H1 (cell line): Measurements from ENCODE around the gene OR51E1. TPM values are rescaled to one million over a fixed set of nuclear protein-coding genes. Genes with fewer than 3 reads are reported as not detected.
A peak's percentile ranks its signal among the peaks of the same experiment; 100 is the strongest.

Experiments used
- CTCF ChIA-PET: fragments of 300-600 bp; sonication (Branson Sonifier 250); formaldehyde crosslinking; loops from one replicate; lab custom pipeline; 2021; ENCODE audit not compliant: partially characterized antibody; lab: Charles Lee
- POLR2A ChIA-PET: fragments of 300-600 bp; sonication (Branson Sonifier 250); formaldehyde crosslinking; loops from one replicate; lab custom pipeline; 2021; ENCODE audit warnings: inconsistent platforms; ENCODE audit not compliant: partially characterized antibody; lab: Charles Lee
- DNase-seq, 2 experiments: peaks; one replicate each; pipeline versions ENCODE4 v3.0.0 to v3.0.0-alpha.2; 2010 to 2022; ENCODE audit warnings: low spot score in 2 of 2, low read depth in 1 of 2, mixed read lengths in 1 of 2
- FAIRE-seq: peaks from 2 replicates; lab custom pipeline; 2011; peaks lifted over from hg19 to GRCh38; lab: Jason Lieb, UNC
- H2AFZ ChIP-seq: 2 replicates; pipeline ENCODE4 v1.8.1; 2012; ENCODE audit warnings: low read length, inconsistent platforms
- H2AK5ac ChIP-seq: 2 replicates; pipeline ENCODE4 v1.6.1; 2013; ENCODE audit warnings: low read depth, low read length
- H2BK120ac ChIP-seq: replicated peaks from 2 replicates; pipeline ENCODE3; 2013; ENCODE audit warnings: low read depth, low read length, inconsistent platforms
- H2BK12ac ChIP-seq: 2 replicates; pipeline ENCODE4 v1.6.1; 2013; ENCODE audit warnings: low read depth, low read length
- H2BK15ac ChIP-seq: 2 replicates; pipeline ENCODE4 v1.6.1; 2013; ENCODE audit warnings: low read length
- H2BK20ac ChIP-seq: 2 replicates; pipeline ENCODE4 v1.6.1; 2013; ENCODE audit warnings: low read length
- H2BK5ac ChIP-seq: 2 replicates; pipeline ENCODE4 v1.6.1; 2013; ENCODE audit warnings: low read depth, low read length
- H3K14ac ChIP-seq: 2 replicates; pipeline ENCODE4 v1.6.1; 2013; ENCODE audit warnings: inconsistent platforms; ENCODE audit not compliant: insufficient read length
- H3K18ac ChIP-seq: 2 replicates; pipeline ENCODE4 v1.6.1; 2013; ENCODE audit warnings: low read length; ENCODE audit errors: extremely low read depth
- H3K23ac ChIP-seq: 2 replicates; pipeline ENCODE4 v1.6.1; 2013; ENCODE audit warnings: inconsistent platforms; ENCODE audit not compliant: insufficient read length
- H3K23me2 ChIP-seq: 2 replicates; pipeline ENCODE4 v1.6.1; 2013; ENCODE audit warnings: low read depth, low read length
- H3K27ac ChIP-seq: 2 replicates; pipeline ENCODE4 v1.6.1; 2011; ENCODE audit warnings: low read depth, low read length, inconsistent platforms
- H3K27me3 ChIP-seq, 4 experiments: replicated peaks in 1 of 4; 1 replicate in 1 of 4; 2 replicates in 3 of 4; pipeline versions ENCODE4 v1.6.1 to v1.8.1; 2011 to 2013; ENCODE audit warnings: low read length in 3 of 4, mild to moderate bottlenecking in 3 of 4, inconsistent platforms in 2 of 4, mixed read lengths in 2 of 4, moderate library complexity in 1 of 4; ENCODE audit not compliant: control insufficient read depth in 3 of 4, insufficient read depth in 3 of 4; ENCODE audit errors: extremely low read depth in 1 of 4
- H3K36me3 ChIP-seq, 4 experiments: 2 replicates each; pipeline versions ENCODE4 v1.6.1 to v1.8.1; 2011 to 2013; ENCODE audit warnings: mild to moderate bottlenecking in 4 of 4, low read length in 3 of 4, moderate library complexity in 2 of 4, control low read depth in 1 of 4, inconsistent platforms in 1 of 4; ENCODE audit not compliant: insufficient read depth in 4 of 4, control insufficient read depth in 2 of 4
- H3K4ac ChIP-seq: replicated peaks from 2 replicates; pipeline ENCODE3; 2013; ENCODE audit warnings: low read length, low read depth, mixed read lengths, inconsistent platforms; ENCODE audit not compliant: insufficient read length
- H3K4me1 ChIP-seq, 4 experiments: replicated peaks in 1 of 4; 1 replicate in 1 of 4; 2 replicates in 3 of 4; pipeline versions ENCODE4 v1.6.1 to v1.8.1; 2011 to 2013; ENCODE audit warnings: low read length in 3 of 4, inconsistent platforms in 2 of 4, mixed read lengths in 1 of 4; ENCODE audit not compliant: insufficient read depth in 4 of 4, control insufficient read depth in 3 of 4
- H3K4me2 ChIP-seq, 2 experiments: 2 replicates each; pipeline versions ENCODE4 v1.6.1 to v1.8.1; 2011 to 2013; ENCODE audit warnings: low read depth in 2 of 2, low read length in 2 of 2, control low read depth in 1 of 2, inconsistent platforms in 1 of 2, mild to moderate bottlenecking in 1 of 2; ENCODE audit not compliant: insufficient read depth in 1 of 2
- H3K4me3 ChIP-seq, 4 experiments: fragments of 200-600, 300-600 bp in 1 of 4; sonication (generic), shearing (Covaris generic), sonication (Bioruptor Twin) in 1 of 4; 2 replicates each; pipeline versions ENCODE4 v1.5.1 to v1.8.1; 2011 to 2016; ENCODE audit warnings: low read length in 4 of 4, low read depth in 3 of 4, control low read depth in 2 of 4, inconsistent platforms in 2 of 4, mild to moderate bottlenecking in 2 of 4, mixed read lengths in 1 of 4, moderate library complexity in 1 of 4; ENCODE audit not compliant: insufficient read depth in 2 of 4; ENCODE audit errors: extremely low read depth in 1 of 4
- H3K56ac ChIP-seq: replicated peaks from 2 replicates; pipeline ENCODE3; 2013; ENCODE audit warnings: low read depth, mild to moderate bottlenecking, mixed read lengths, low read length, inconsistent platforms; ENCODE audit not compliant: insufficient read length
- H3K79me1 ChIP-seq: 2 replicates; pipeline ENCODE4 v1.6.1; 2013; ENCODE audit warnings: low read depth, low read length, control low read depth
- H3K79me2 ChIP-seq, 2 experiments: 2 replicates each; pipeline versions ENCODE4 v1.6.1 to v1.8.1; 2012 to 2013; ENCODE audit warnings: low read length in 2 of 2, mild to moderate bottlenecking in 2 of 2, inconsistent platforms in 1 of 2; ENCODE audit not compliant: insufficient read depth in 2 of 2, control insufficient read depth in 1 of 2
- H3K9ac ChIP-seq, 4 experiments: replicated peaks in 1 of 4; 1 replicate in 1 of 4; 2 replicates in 3 of 4; pipeline versions ENCODE4 v1.6.1 to v1.8.1; 2011 to 2013; ENCODE audit warnings: low read depth in 3 of 4, low read length in 3 of 4, control low read depth in 2 of 4, mild to moderate bottlenecking in 2 of 4, moderate library complexity in 2 of 4, inconsistent platforms in 1 of 4; ENCODE audit errors: extremely low read depth in 1 of 4
- H3K9me3 ChIP-seq, 2 experiments: 2 replicates each; pipeline versions ENCODE4 v1.6.1 to v1.8.1; 2012 to 2013; ENCODE audit warnings: mild to moderate bottlenecking in 2 of 2, moderate library complexity in 2 of 2, control low read depth in 1 of 2, inconsistent platforms in 1 of 2, low read depth in 1 of 2, low read length in 1 of 2, mixed read lengths in 1 of 2; ENCODE audit not compliant: insufficient read depth in 2 of 2
- H4K20me1 ChIP-seq, 2 experiments: replicated peaks in 1 of 2; 2 replicates each; pipeline versions ENCODE3 to v1.8.1; 2011 to 2013; ENCODE audit warnings: inconsistent platforms in 2 of 2, low read length in 2 of 2, mild to moderate bottlenecking in 1 of 2; ENCODE audit not compliant: insufficient read depth in 2 of 2, control insufficient read depth in 1 of 2
- H4K5ac ChIP-seq: 2 replicates; pipeline ENCODE4 v1.6.1; 2013; ENCODE audit warnings: low read length, low read depth, mixed read lengths, inconsistent platforms; ENCODE audit not compliant: insufficient read length
- H4K8ac ChIP-seq: 2 replicates; pipeline ENCODE4 v1.8.0; 2013; ENCODE audit warnings: mild to moderate bottlenecking, moderate library complexity, low read length, inconsistent platforms; ENCODE audit not compliant: insufficient read depth; ENCODE audit errors: extremely low read depth
- H4K91ac ChIP-seq: replicated peaks from 2 replicates; pipeline ENCODE3; 2013; ENCODE audit warnings: low read length, mixed read lengths, inconsistent platforms; ENCODE audit not compliant: insufficient read length
- GTF2F1 ChIP-seq: IDR thresholded peaks from 2 replicates; pipeline ENCODE4 v1.6.1; 2012; ENCODE audit warnings: low read depth, low read length, improper control_type of control experiment, borderline replicate concordance
- POLR2A ChIP-seq, 2 experiments: IDR thresholded peaks; 1 replicate in 1 of 2; 2 replicates in 1 of 2; pipeline ENCODE4 v1.6.1; 2011; ENCODE audit warnings: low read depth in 2 of 2, low read length in 2 of 2, mild to moderate bottlenecking in 2 of 2; ENCODE audit errors: control extremely low read depth in 1 of 2
- SP1 ChIP-seq: IDR thresholded peaks from 2 replicates; pipeline ENCODE4 v1.6.1; 2011; ENCODE audit warnings: low read depth, low read length
- SP2 ChIP-seq: IDR thresholded peaks from 2 replicates; pipeline ENCODE4 v1.6.1; 2012; ENCODE audit warnings: mild to moderate bottlenecking, low read length, inconsistent platforms
- TAF1 ChIP-seq: IDR thresholded peaks from 2 replicates; pipeline ENCODE4 v1.6.1; 2011; ENCODE audit warnings: mild to moderate bottlenecking, low read depth, low read length
- WGBS, 2 experiments: shearing (Covaris generic) in 1 of 2; methylation state at CpG; one replicate each; pipeline versions ENCODE4 v1.1.6 to v1.1.7; 2013 to 2015; ENCODE audit warnings: low lambda C conversion rate in 2 of 2, mixed read lengths in 2 of 2, inconsistent platforms in 1 of 2, low coverage in 1 of 2, missing lambda C conversion rate in 1 of 2; ENCODE audit not compliant: insufficient replicate concordance in 2 of 2, insufficient coverage in 1 of 2, insufficient read length in 1 of 2; ENCODE audit errors: extremely low coverage in 1 of 2, missing lambda C conversion rate in 1 of 2; 5-methylcytosine and 5-hydroxymethylcytosine counted together
- polyA plus RNA-seq, 7 experiments: library from polyadenylated mRNA; depleted of rRNA in 3 of 7; stranded (reverse) in 5 of 7; unstranded in 2 of 7; fragments of >200 nt in 5 of 7; fragments of 200-250 nt in 2 of 7; gene quantifications; 1 replicate in 5 of 7; 2 replicates in 1 of 7; 4 replicates in 1 of 7; pipeline versions ENCODE4 v1.2.1 to v1.2.3, GENCODE V29; 2011 to 2013; ENCODE audit warnings: missing spikeins in 2 of 7, mixed read lengths in 2 of 7
- total RNA-seq: library from RNA; stranded (reverse); fragmentation: NEBNext Ultra II Directional; extraction: Animal tissue kit (Norgen Biotek cat#: 25700); gene quantifications from 2 replicates; pipeline ENCODE4 v1.2.1, GENCODE V29; 2021

The OR51E1 gene
- total and polyA plus RNA-seq, 2 of the 8 experiments (the other 6 are each of a cell fraction or from before 2014, with no cell fraction given): not detected

DNA sequence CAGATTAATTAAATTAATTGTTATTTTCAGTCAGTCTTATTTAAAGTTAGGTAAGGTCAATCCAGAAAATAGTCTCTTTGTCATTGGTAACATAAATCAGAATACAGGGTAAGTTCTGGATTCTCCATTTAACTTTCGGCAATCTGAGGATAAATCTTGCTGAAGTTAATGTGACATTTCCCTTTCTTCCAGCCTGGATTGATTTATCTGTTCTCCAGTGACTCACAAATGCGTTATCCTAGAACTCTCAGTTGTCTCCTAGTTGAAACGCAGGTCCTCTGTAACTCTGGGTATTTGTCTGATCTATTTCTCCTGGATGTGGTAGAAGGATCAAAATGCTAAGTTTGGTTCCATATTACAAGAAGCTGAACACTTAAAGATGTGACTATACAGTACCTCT is 21.0 kb downstream of the OR51E1 start:
- Histone ChIP-seq H3K27me3 (no peaks in the 10 kb centered on the region; a peak in 1 of 7 replicates), H3K14ac (no peak overlapping the region), H2BK20ac (no peak overlapping the region), H3K79me1 (no peaks in the 10 kb centered on the region), H4K5ac (no peak overlapping the region), H3K4ac (no peak overlapping the region), H3K4me3 (no peak overlapping the region), H3K56ac (no peak overlapping the region), H3K79me2 (no peaks in the 10 kb centered on the region), H3K27ac (no peak overlapping the region), H2BK12ac (no peak overlapping the region), H2BK15ac (no peak overlapping the region), H3K36me3 (no peaks in the 10 kb centered on the region), H3K18ac (no peak overlapping the region), H3K23me2 (peaks cover 3% of the 10 kb centered on the region; the same call in 1 of the 2 replicates), H4K20me1 (no peaks in the 10 kb centered on the region), H4K8ac (no peak overlapping the region), H4K91ac (no peak overlapping the region), H3K4me1 (no peaks in the 10 kb centered on the region; a peak in 1 of 7 replicates), H3K4me2 (no peak overlapping the region), H3K9me3 (no peaks in the 10 kb centered on the region), H2BK5ac (no peak overlapping the region), H3K23ac (no peak overlapping the region), H2AK5ac (no peak overlapping the region), H3K9ac (no peak overlapping the region), H2BK120ac (no peak overlapping the region), H2AFZ (0 out of 2 replicates have a peak overlapping the region, but pooled peaks have one; percentile 16)
- POLR2A ChIA-PET: no interaction called here
- CTCF ChIA-PET: interaction anchor here (2.3 kb wide), 1 partner anchor 28 kb away, joined by 8 read pairs; the partner anchor contains the start of gene OR51D1
- TF ChIP-seq POLR2A (IDR thresholded peaks at IDR 0.05; ENCODE audit: control extremely low read depth in 1 of 2, low read depth in 2 of 2, low read length in 2 of 2) (no peak), GTF2F1 (no peak), SP1 (no peak), SP2 (no peak), TAF1 (no peak)
- DNase-seq (no peak), FAIRE-seq (no peak)
- 94% methylated on average over 3 of the region's 3 CpGs; no CpG with 5 or more reads in 1 of the 2 experiments for WGBS, 2 experiments
